Karpas-422 (cell line): ENCODE data around the gene TMEM183A. TPM values are rescaled to one million over a fixed set of nuclear protein-coding genes. Genes with fewer than 3 reads are reported as not detected.

Experiments
- total RNA-seq: library from RNA; depleted of rRNA; stranded (reverse); fragments of >200 nt; shearing (Covaris generic); gene quantifications from 2 replicates; pipeline ENCODE4 v1.2.3, GENCODE V29; 2014; ENCODE audit warnings: low replicate concordance; rRNA removed

The TMEM183A gene
- total RNA-seq, 1 experiment from 2014 or later: 81.0 TPM

Other genes starting within 250 kb of the TMEM183A start
- gene KDM5B, start 199.0 kb upstream of the TMEM183A start, total RNA-seq: not detected in 2 replicates
- not detected in 2 replicates for gene PCAT6, start 196.4 kb upstream of the TMEM183A start, total RNA-seq
- gene RABIF, start 118.2 kb upstream of the TMEM183A start, total RNA-seq: 7.5 and 7.8 TPM in 2 replicates
- gene KLHL12, start 80.1 kb upstream of the TMEM183A start, total RNA-seq: 52.4 and 55.8 TPM in 2 replicates
- 88.2 and 123 TPM in 2 replicates for gene ADIPOR1, start 49.1 kb upstream of the TMEM183A start, total RNA-seq
- gene CYB5R1, start 40.1 kb upstream of the TMEM183A start, total RNA-seq: 27.1 and 28.2 TPM in 2 replicates
- gene PPFIA4, start 19.1 kb downstream of the TMEM183A start, total RNA-seq: 0.04 TPM in 1 of 2 replicates, not detected in the other
- not detected in 2 replicates for gene MYOG, start 78.6 kb downstream of the TMEM183A start, total RNA-seq
- gene ADORA1, start 120.4 kb downstream of the TMEM183A start, total RNA-seq: not detected in 2 replicates
- 52.4 and 62.2 TPM in 2 replicates for gene MYBPH, start 168.5 kb downstream of the TMEM183A start, total RNA-seq
- 5.4 and 10.1 TPM in 2 replicates for gene CHI3L1, start 179.3 kb downstream of the TMEM183A start, total RNA-seq
- gene CHIT1, start 222.3 kb downstream of the TMEM183A start, total RNA-seq: 0.89 and 15.2 TPM in 2 replicates